Measurements from ENCODE around the gene MAFG. TPM values are rescaled to one million over a fixed set of nuclear protein-coding genes. Genes with fewer than 3 reads are reported as not detected.

MAFG gene
- total and polyA plus RNA-seq, 2 of the 13 experiments (the other 11 are each of a cell fraction or from before 2014, with no cell fraction given), result 14.5 to 20.0 TPM

- TF ChIP-seq, protein P1, sequence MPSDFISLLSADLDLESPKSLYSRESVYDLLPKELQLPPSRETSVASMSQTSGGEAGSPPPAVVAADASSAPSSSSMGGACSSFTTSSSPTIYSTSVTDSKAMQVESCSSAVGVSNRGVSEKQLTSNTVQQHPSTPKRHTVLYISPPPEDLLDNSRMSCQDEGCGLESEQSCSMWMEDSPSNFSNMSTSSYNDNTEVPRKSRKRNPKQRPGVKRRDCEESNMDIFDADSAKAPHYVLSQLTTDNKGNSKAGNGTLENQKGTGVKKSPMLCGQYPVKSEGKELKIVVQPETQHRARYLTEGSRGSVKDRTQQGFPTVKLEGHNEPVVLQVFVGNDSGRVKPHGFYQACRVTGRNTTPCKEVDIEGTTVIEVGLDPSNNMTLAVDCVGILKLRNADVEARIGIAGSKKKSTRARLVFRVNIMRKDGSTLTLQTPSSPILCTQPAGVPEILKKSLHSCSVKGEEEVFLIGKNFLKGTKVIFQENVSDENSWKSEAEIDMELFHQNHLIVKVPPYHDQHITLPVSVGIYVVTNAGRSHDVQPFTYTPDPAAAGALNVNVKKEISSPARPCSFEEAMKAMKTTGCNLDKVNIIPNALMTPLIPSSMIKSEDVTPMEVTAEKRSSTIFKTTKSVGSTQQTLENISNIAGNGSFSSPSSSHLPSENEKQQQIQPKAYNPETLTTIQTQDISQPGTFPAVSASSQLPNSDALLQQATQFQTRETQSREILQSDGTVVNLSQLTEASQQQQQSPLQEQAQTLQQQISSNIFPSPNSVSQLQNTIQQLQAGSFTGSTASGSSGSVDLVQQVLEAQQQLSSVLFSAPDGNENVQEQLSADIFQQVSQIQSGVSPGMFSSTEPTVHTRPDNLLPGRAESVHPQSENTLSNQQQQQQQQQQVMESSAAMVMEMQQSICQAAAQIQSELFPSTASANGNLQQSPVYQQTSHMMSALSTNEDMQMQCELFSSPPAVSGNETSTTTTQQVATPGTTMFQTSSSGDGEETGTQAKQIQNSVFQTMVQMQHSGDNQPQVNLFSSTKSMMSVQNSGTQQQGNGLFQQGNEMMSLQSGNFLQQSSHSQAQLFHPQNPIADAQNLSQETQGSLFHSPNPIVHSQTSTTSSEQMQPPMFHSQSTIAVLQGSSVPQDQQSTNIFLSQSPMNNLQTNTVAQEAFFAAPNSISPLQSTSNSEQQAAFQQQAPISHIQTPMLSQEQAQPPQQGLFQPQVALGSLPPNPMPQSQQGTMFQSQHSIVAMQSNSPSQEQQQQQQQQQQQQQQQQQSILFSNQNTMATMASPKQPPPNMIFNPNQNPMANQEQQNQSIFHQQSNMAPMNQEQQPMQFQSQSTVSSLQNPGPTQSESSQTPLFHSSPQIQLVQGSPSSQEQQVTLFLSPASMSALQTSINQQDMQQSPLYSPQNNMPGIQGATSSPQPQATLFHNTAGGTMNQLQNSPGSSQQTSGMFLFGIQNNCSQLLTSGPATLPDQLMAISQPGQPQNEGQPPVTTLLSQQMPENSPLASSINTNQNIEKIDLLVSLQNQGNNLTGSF (CRISPR knock-in tag; IDR thresholded peaks at IDR 0.05), result peak; percentile 48; the same call in 1 of the 2 replicates
- TF ChIP-seq IRF9 (CRISPR knock-in tag; IDR thresholded peaks at IDR 0.05; ENCODE audit: borderline replicate concordance), result 0 out of 2 replicates have a peak, but pooled peaks have one; percentile 18
- TF ChIP-seq JARID2 (CRISPR knock-in tag; IDR thresholded peaks at IDR 0.05; ENCODE audit: insufficient replicate concordance), result peak; percentile 23
- TF ChIP-seq KDM1A (CRISPR knock-in tag; IDR thresholded peaks at IDR 0.05), result no peak
- TF ChIP-seq NFKBIZ (CRISPR knock-in tag; IDR thresholded peaks at IDR 0.05), result no peak
- TF ChIP-seq RFXAP (CRISPR knock-in tag; IDR thresholded peaks at IDR 0.05; ENCODE audit: borderline replicate concordance), result 0 out of 2 replicates have a peak, but pooled peaks have one; percentile 72
- peak; percentile 91 for TF ChIP-seq EEA1 (CRISPR knock-in tag; IDR thresholded peaks at IDR 0.05; ENCODE audit: borderline replicate concordance)
- TF ChIP-seq ZMAT5 (CRISPR knock-in tag; IDR thresholded peaks at IDR 0.05; ENCODE audit: borderline replicate concordance, low read depth), result no peak
- TF ChIP-seq HOXA7 (CRISPR knock-in tag; IDR thresholded peaks at IDR 0.05), result no peak
- TF ChIP-seq TFE3 (CRISPR knock-in tag; IDR thresholded peaks at IDR 0.05), result peak; percentile 92
- no peak for TF ChIP-seq TCF7 (IDR thresholded peaks at IDR 0.05; ENCODE audit: low read depth)
- TF ChIP-seq, protein P2, sequence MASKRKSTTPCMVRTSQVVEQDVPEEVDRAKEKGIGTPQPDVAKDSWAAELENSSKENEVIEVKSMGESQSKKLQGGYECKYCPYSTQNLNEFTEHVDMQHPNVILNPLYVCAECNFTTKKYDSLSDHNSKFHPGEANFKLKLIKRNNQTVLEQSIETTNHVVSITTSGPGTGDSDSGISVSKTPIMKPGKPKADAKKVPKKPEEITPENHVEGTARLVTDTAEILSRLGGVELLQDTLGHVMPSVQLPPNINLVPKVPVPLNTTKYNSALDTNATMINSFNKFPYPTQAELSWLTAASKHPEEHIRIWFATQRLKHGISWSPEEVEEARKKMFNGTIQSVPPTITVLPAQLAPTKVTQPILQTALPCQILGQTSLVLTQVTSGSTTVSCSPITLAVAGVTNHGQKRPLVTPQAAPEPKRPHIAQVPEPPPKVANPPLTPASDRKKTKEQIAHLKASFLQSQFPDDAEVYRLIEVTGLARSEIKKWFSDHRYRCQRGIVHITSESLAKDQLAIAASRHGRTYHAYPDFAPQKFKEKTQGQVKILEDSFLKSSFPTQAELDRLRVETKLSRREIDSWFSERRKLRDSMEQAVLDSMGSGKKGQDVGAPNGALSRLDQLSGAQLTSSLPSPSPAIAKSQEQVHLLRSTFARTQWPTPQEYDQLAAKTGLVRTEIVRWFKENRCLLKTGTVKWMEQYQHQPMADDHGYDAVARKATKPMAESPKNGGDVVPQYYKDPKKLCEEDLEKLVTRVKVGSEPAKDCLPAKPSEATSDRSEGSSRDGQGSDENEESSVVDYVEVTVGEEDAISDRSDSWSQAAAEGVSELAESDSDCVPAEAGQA (IDR thresholded peaks at IDR 0.05; ENCODE audit: low read depth), result no peak
- TF ChIP-seq, protein P2 (CRISPR knock-in tag; IDR thresholded peaks at IDR 0.05; ENCODE audit: borderline replicate concordance), result peak; percentile 85; the same call in 1 of the 2 replicates
These were observed at the start of gene MAFG (continued) for GRCh38 chr17:81927653-81928543.

Data from HepG2 (cell line).